LNCaP clone FGC (cell line): ENCODE measurements around the gene OTUD6A.

Source experiments
- DNase-seq: peaks from one replicate; pipeline ENCODE4 v3.0.0-alpha.2; 2011; ENCODE audit warnings: low read depth
- H3K4me3 ChIP-seq: 2 replicates; pipeline ENCODE4 v1.5.1; 2011; ENCODE audit warnings: mild to moderate bottlenecking, low read depth, low read length, control low read depth
- CTCF ChIP-seq: IDR thresholded peaks from 2 replicates; pipeline ENCODE4 v1.5.1; 2012; ENCODE audit warnings: mild to moderate bottlenecking; ENCODE audit not compliant: control insufficient read depth, insufficient read depth; ENCODE audit errors: extremely low read depth

Gene OTUD6A

GRCh38 chrX:70034646-70035045, 27.6 kb upstream of the OTUD6A start:
- DNase-seq, result no peak
- H3K4me3 ChIP-seq, result no peak overlapping the region
- no peak for TF ChIP-seq CTCF

- no peak for DNase-seq
- no peak for TF ChIP-seq CTCF
Observed at GRCh38 chrX:70038515-70038914, 23.7 kb upstream of the OTUD6A start.

GRCh38 chrX:70038951-70039350, 23.3 kb upstream of the OTUD6A start:
- no peak for TF ChIP-seq CTCF
- DNase-seq, result no peak
- no peak overlapping the region for H3K4me3 ChIP-seq

More at GRCh38 chrX:70038515-70038914, 23.7 kb upstream of the OTUD6A start:
- no peak overlapping the region for H3K4me3 ChIP-seq

GRCh38 chrX:70039758-70040157, 22.5 kb upstream of the OTUD6A start:
- peak; percentile 40 for DNase-seq
- TF ChIP-seq CTCF, result no peak
- no peak overlapping the region for H3K4me3 ChIP-seq

GRCh38 chrX:70041993-70042392, 20.3 kb upstream of the OTUD6A start:
- no peak for DNase-seq
- no peak for TF ChIP-seq CTCF
- H3K4me3 ChIP-seq, result no peak overlapping the region

GRCh38 chrX:70042399-70043371, 19.6 kb upstream of the OTUD6A start:
- peak; percentile 40 for DNase-seq
- no peak overlapping the region for H3K4me3 ChIP-seq
- TF ChIP-seq CTCF, result no peak
